Central memory CD8-positive, alpha-beta T cell (primary cell): ENCODE measurements around the gene SLC6A4.
A peak's percentile ranks its signal among the peaks of the same experiment; 100 is the strongest.

Source experiments
- ATAC-seq: fragments of 150-1000 bp; cut with Tn5 transposase; replicated peaks from 2 replicates; pipeline ENCODE4 v1.10.0; 2022; ENCODE audit warnings: mild to moderate bottlenecking, moderate FRiP score, moderate number of reproducible peaks; ENCODE audit not compliant: poor library complexity, severe bottlenecking; ENCODE audit errors: extremely low read depth
- DNase-seq, 2 donors: peaks; one replicate each; pipeline ENCODE4 v3.0.0; 2021; ENCODE audit warnings: low spot score in 2 of 2
- H3K27ac Mint-ChIP-seq: one replicate; pipeline ENCODE4 v1.8.0; 2022; ENCODE audit warnings: low read depth, mild to moderate bottlenecking, moderate library complexity, mixed read lengths
- H3K27me3 Mint-ChIP-seq: one replicate; pipeline ENCODE4 v1.8.0; 2022; ENCODE audit warnings: mixed read lengths
- H3K36me3 Mint-ChIP-seq: one replicate; pipeline ENCODE4 v1.8.0; 2022; ENCODE audit warnings: mild to moderate bottlenecking, moderate library complexity, mixed read lengths; ENCODE audit not compliant: insufficient read depth
- H3K4me1 Mint-ChIP-seq: one replicate; pipeline ENCODE4 v1.8.0; 2022; ENCODE audit warnings: mixed read lengths
- H3K4me3 Mint-ChIP-seq: one replicate; pipeline ENCODE4 v1.8.0; 2022; ENCODE audit warnings: mild to moderate bottlenecking, moderate library complexity, mixed read lengths
- H3K9me3 Mint-ChIP-seq: one replicate; pipeline ENCODE4 v1.8.0; 2022; ENCODE audit warnings: mixed read lengths

The SLC6A4 gene

GRCh38 chr17:30186761-30187160 lies 48.7 kb downstream of the SLC6A4 start:
- H3K9me3 Mint-ChIP-seq = no peaks in the 10 kb centered on the region
- no peaks in the 10 kb centered on the region for H3K27me3 Mint-ChIP-seq
- H3K4me1 Mint-ChIP-seq = no peaks in the 10 kb centered on the region
- H3K27ac Mint-ChIP-seq = no peak overlapping the region
- ATAC-seq (no peak), DNase-seq (no peak)
- H3K4me3 Mint-ChIP-seq = no peak overlapping the region
- H3K36me3 Mint-ChIP-seq = peaks cover 22% of the 10 kb centered on the region

DNA sequence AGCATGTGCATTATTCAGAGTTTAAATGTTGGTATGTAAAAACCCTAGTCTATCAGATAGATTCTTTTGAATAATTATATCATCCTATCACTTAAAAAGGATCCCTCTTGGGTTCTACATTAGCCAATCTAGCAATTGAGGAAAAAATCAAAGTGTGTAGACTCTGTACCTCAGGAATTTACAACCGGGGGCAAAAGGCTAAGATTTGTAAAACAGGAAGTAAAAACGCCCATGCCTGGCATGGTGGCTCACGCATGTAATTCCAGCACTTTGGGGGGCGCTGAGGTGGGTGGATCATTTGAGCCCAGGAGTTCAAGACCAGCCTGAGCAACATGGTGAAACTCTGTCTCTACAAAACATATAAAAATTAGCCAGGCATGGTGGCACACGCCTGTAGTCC lies 58.6 kb downstream of the SLC6A4 start:
- peaks cover 14% of the 10 kb centered on the region for H3K4me1 Mint-ChIP-seq
- H3K4me3 Mint-ChIP-seq = no peak overlapping the region
- H3K27me3 Mint-ChIP-seq = no peaks in the 10 kb centered on the region
- H3K27ac Mint-ChIP-seq = no peak overlapping the region
- no peaks in the 10 kb centered on the region for H3K9me3 Mint-ChIP-seq
- ATAC-seq (no peak), DNase-seq (no peak)
- H3K36me3 Mint-ChIP-seq = peaks cover 51% of the 10 kb centered on the region

DNA sequence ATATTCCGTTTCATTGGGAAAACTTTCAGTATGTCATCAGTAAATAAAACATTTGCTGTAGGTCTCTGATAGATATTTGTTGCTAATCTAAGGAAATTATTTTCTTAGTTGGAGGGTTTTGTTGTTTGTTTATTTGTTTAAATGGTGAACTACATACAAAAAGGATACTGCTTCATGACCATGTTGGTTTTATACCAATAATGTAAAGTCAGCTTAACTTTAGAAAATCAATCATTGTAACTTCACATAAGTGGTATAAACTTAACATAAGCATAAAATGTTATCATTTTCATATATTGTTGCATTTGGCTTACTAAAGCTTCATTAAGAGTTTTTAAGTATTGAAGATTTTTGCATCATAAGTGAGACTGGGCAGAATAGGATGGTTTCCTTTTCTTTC lies 60.9 kb downstream of the SLC6A4 start:
- Mint-ChIP-seq H3K4me3 (no peak overlapping the region), H3K27me3 (no peaks in the 10 kb centered on the region), H3K9me3 (no peaks in the 10 kb centered on the region), H3K36me3 (peaks cover 33% of the 10 kb centered on the region), H3K4me1 (peaks cover 17% of the 10 kb centered on the region), H3K27ac (peak overlapping the region; percentile 73)
- ATAC-seq (no peak), DNase-seq (no peak)

DNA sequence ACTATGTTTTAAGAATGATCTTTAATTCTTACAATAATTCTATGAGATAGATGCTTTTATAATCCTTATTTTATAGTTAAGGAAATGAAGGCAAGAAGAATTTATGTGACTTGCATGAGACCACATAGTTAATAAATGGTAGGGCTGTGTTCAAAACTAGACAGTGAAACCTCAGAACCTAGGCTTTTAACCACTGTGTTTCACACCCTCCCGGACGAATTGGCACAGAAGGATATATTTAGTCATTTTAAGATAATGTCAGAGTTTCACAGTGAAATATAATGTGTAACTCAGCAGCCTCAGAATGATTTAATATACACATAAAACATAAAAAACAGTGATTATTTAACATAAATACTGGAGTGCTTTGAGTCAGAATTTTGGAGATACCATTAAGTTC lies 61.8 kb downstream of the SLC6A4 start:
- Mint-ChIP-seq H3K27me3 (no peaks in the 10 kb centered on the region), H3K4me3 (no peak overlapping the region), H3K9me3 (no peaks in the 10 kb centered on the region), H3K27ac (peak overlapping the region; percentile 73), H3K4me1 (peaks cover 11% of the 10 kb centered on the region), H3K36me3 (peaks cover 26% of the 10 kb centered on the region)
- peak; percentile 65 for ATAC-seq
- DNase-seq = no peak

DNA sequence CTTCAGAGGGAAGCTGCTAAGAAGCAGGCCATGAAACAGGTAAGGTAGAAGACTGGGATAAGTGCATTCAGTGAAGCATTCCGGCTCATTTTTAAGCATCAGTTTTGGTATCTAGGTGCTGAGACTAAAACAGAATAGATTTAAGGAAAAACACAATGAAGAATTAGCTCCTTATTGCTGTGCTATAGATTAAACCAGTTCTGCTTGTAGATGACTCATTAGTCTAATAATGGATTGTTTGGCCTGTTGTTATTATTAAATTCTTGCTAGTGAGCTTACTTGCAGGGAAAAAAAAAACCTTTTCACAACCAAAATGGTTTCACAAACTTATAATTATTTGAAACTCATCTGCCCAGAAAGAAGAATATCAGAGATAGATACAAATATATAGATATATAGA lies 62.9 kb downstream of the SLC6A4 start:
- peaks cover 11% of the 10 kb centered on the region for H3K4me1 Mint-ChIP-seq

GRCh38 chr17:30170415-30170987 lies 65.0 kb downstream of the SLC6A4 start:
- Mint-ChIP-seq H3K27ac (no peak overlapping the region), H3K36me3 (peaks cover 13% of the 10 kb centered on the region), H3K9me3 (no peaks in the 10 kb centered on the region), H3K4me3 (no peak overlapping the region), H3K27me3 (no peaks in the 10 kb centered on the region), H3K4me1 (peaks cover 11% of the 10 kb centered on the region)
- DNase-seq (no peak), ATAC-seq (no peak)

More for the DNA sequence above, 62.9 kb downstream of the SLC6A4 start:
- Mint-ChIP-seq H3K27me3 (no peaks in the 10 kb centered on the region), H3K4me3 (no peak overlapping the region), H3K9me3 (no peaks in the 10 kb centered on the region), H3K27ac (no peak overlapping the region), H3K36me3 (peaks cover 19% of the 10 kb centered on the region)
- ATAC-seq = no peak
- no peak for DNase-seq

DNA sequence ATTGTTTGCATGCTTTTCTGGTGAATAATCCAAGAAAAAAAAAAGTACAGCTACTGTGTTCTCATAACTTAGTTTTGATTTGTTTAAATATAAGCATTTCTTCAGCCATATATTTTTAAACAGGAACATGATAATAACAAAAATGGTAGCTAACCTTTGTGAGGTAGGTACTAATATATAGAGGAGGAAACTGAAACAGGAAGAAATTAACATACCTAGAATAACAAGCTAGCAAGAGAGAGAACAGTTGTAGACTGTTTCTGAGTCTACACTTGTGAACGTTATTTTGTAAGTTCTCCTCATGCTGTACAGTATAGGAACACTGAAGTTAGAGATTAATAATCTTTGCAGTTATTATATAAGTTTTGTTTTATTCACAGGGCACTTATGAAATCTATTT lies 69.5 kb downstream of the SLC6A4 start:
- Mint-ChIP-seq H3K27ac (peak overlapping the region; percentile 19), H3K4me3 (no peak overlapping the region), H3K9me3 (no peaks in the 10 kb centered on the region), H3K4me1 (peaks cover 6% of the 10 kb centered on the region), H3K27me3 (no peaks in the 10 kb centered on the region), H3K36me3 (peaks cover 7% of the 10 kb centered on the region)
- DNase-seq (no peak), ATAC-seq (no peak)

DNA sequence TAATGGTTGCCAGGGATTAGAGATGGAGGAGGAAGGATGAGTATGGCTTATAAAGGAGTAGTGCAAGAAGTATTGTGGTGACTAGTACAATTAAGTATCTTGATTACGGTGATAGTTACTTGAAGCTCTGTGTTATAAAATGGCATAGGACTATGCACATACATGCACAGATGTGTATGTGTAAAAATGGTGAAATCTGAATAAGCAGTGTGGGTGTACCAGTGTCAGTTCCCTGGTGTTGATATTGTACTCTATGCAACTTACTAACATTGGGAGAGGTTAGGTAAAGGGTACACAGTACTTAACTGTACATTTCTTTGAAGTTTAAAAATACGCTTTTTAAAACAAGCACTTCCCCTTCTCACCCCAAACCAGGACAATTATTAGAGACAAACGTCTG lies 70.3 kb downstream of the SLC6A4 start:
- H3K27ac Mint-ChIP-seq = no peak overlapping the region
- no peak overlapping the region for H3K4me3 Mint-ChIP-seq
- H3K36me3 Mint-ChIP-seq = peaks cover 7% of the 10 kb centered on the region
- ATAC-seq (no peak), DNase-seq (no peak)
- H3K27me3 Mint-ChIP-seq = no peaks in the 10 kb centered on the region
- H3K4me1 Mint-ChIP-seq = peaks cover 12% of the 10 kb centered on the region
- no peaks in the 10 kb centered on the region for H3K9me3 Mint-ChIP-seq

DNA sequence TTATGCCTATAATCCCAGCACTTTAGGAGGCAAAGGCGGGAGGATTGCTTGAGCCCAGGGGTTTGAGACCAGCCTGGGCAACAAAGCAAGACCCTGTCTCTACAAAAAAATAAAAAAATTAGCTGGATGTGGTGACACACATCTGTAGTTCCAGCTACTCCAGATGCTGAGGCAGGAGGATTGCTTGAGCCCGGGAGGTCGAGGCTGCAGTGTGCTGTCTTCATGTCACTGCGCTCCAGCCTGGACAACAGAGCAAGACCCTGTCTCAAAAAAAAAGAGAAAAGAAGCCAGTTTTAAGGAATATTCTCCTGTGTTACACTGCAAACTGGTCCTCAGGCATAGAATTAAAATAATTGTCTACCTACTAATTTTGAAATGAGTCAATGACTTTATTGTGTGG lies 71.0 kb downstream of the SLC6A4 start:
- ATAC-seq = no peak
- Mint-ChIP-seq H3K4me3 (no peak overlapping the region), H3K27me3 (no peaks in the 10 kb centered on the region), H3K27ac (no peak overlapping the region), H3K9me3 (no peaks in the 10 kb centered on the region), H3K4me1 (peaks cover 18% of the 10 kb centered on the region), H3K36me3 (peaks cover 8% of the 10 kb centered on the region)
- DNase-seq = no peak

- DNase-seq = no peak
- H3K27ac Mint-ChIP-seq = no peak overlapping the region
- no peaks in the 10 kb centered on the region for H3K27me3 Mint-ChIP-seq
- peaks cover 44% of the 10 kb centered on the region for H3K4me1 Mint-ChIP-seq
- no peak for ATAC-seq
- H3K36me3 Mint-ChIP-seq = peaks cover 10% of the 10 kb centered on the region
- no peaks in the 10 kb centered on the region for H3K9me3 Mint-ChIP-seq
- no peak overlapping the region for H3K4me3 Mint-ChIP-seq
Observed at GRCh38 chr17:30161601-30162000, 73.9 kb downstream of the SLC6A4 start.

DNA sequence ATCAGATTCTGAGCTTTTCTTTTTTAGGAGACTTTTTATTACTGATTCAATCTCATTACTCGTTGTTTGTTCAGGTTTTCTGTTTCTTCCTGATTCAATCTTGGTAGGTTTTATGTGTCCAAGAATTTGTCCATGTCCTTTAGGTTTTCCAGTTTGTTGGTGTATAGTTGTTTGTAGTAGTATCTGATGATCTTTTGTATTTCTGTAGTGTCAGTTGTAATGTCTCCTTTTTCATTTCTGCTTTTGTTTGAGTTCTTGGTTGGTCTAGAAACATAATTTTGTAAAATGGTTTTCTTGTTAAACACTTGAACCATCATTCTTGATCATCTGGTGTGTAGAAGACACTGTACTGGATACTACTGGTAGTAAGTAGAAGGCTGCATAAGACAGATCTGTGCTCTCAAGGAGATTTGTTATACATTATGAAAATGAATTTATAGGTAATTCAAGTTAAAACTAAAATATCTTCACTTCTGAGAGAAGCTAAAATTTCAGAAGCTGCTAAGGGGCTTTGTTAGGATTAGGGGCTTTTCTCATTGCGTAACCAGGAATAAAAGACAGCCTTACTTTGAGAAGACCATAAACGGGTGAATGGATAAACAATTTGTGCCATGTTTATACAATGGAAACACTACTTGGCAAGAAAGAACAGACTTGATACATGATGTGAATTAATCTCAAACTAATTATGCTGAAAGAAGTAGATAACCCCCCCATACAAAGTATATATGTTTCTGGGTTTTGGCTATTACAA lies 74.9 kb downstream of the SLC6A4 start:
- Mint-ChIP-seq H3K9me3 (no peaks in the 10 kb centered on the region), H3K4me1 (peaks cover 45% of the 10 kb centered on the region), H3K4me3 (no peak overlapping the region), H3K36me3 (peaks cover 10% of the 10 kb centered on the region), H3K27ac (no peak overlapping the region), H3K27me3 (no peaks in the 10 kb centered on the region)
- ATAC-seq (no peak), DNase-seq (no peak)

DNA sequence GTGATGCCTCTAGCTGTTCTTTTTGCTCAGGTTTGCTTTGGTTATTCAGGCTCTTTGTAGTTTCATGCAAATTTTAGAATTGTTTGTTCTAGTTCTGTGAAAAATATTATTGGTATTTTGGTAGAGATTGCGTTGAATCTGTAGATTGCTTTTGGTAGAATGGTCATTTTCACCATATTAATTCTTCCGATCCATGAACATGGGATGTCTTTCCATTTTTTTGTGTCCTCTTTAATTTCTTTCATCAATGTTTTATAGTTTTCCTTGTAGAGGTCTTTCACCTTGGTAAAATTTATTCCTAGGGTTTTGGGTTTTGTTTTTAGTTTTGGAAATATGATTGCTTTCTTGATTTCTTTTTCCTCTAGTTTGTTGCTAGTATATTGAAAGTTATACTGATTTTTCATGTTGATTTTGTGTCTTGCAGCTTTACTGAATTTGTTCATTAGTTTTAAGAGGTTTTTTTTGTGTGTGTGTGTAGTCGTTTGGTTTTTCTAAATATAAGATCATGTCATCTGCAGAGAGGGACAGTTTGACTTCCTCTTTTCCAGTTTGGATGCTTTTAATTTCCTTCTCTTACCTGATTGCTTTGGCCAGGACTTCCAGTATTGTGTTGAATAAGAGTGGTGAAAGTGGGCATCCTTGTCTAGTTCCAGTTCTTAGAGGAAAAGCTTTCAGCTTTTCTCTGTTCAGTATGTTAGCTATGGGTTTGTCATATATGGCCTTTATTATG lies 76.4 kb downstream of the SLC6A4 start:
- ATAC-seq (no peak), DNase-seq (no peak)
- Mint-ChIP-seq H3K27ac (peak overlapping the region; percentile 74), H3K4me1 (peaks cover 46% of the 10 kb centered on the region), H3K4me3 (no peak overlapping the region), H3K27me3 (no peaks in the 10 kb centered on the region), H3K36me3 (peaks cover 10% of the 10 kb centered on the region), H3K9me3 (no peaks in the 10 kb centered on the region)

DNA sequence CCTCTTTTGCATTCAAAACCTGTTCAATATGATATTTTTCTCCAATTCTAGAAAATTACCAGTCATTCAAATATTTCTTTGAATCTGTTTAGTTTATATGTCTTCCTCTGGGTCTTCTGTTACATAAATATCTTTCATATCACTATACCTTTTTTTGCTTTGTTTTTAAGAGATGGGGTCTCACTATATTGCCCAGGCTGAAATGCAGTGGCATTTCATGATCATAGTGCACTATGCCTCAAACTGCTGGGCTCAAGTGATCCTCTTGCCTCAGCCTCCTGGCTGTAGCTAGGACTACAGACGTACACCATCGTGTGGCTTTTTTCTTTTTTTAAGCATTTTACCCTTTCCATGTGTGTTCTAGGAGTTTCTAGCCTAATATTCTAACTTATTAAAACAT lies 80.1 kb downstream of the SLC6A4 start:
- H3K4me1 Mint-ChIP-seq = peaks cover 55% of the 10 kb centered on the region
- no peaks in the 10 kb centered on the region for H3K9me3 Mint-ChIP-seq

More for the DNA sequence above, 80.1 kb downstream of the SLC6A4 start:
- Mint-ChIP-seq H3K36me3 (peaks cover 12% of the 10 kb centered on the region), H3K27ac (no peak overlapping the region), H3K27me3 (no peaks in the 10 kb centered on the region), H3K4me3 (no peak overlapping the region)
- DNase-seq = no peak
- ATAC-seq = no peak
